A549 (cell line): ENCODE results near the gene TMEM163.

Experiments
- HOXA7 ChIP-seq: fragments of 250-450 bp; sonication (Bioruptor Pico); IDR thresholded peaks from 2 replicates; pipeline ENCODE4 v1.5.0; 2020; ENCODE audit warnings: mild to moderate bottlenecking, moderate library complexity
- NR3C1 ChIP-seq: fragments of >200 bp; sonication (Bioruptor Twin); formaldehyde crosslinking; IDR thresholded peaks from 3 replicates; pipeline ENCODE4 v1.6.1; 2017

DNA sequence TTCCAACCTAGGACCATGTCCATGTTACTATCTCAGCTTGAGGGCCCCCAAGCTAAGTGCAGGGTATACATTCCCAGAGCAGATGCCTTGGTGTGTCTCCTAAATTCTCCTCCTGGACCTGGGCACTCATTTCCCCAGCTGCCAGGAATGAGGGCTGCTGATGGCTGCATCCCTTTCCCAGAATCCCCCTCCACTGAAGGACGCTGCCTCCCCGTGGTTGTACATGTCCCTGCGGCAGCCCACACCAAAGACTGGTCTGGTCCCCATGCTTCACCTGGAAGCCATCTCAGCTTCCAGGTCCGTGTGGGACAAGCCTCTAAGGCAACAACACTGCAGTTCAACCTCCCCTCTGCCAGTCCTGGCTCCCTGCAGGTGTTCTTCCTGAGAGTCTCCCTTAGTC lies 14.6 kb downstream of the TMEM163 start:
- no peak for TF ChIP-seq NR3C1
- no peak for TF ChIP-seq HOXA7 (CRISPR knock-in tag)
